SK-N-SH treated with all-trans-retinoic acid at 6 μM for 48 hours (cell line): Measurements from ENCODE around the gene PPP2R1B.

Source experiments
- ATAC-seq: fragments of 200-7000 bp; cut with Tn5 transposase; 3 replicates; pipeline ENCODE4 v1.9.1; 2020; ENCODE audit warnings: mild to moderate bottlenecking, moderate library complexity
- ARNTL ChIP-seq: fragments of 450-650 bp; formaldehyde crosslinking; IDR thresholded peaks from 2 replicates; pipeline ENCODE4 v1.5.0; 2020; ENCODE audit warnings: low read depth, mild to moderate bottlenecking, moderate library complexity, borderline replicate concordance
- BACH2 ChIP-seq: fragments of 250-450 bp; sonication (Bioruptor Pico); IDR thresholded peaks from 2 replicates; pipeline ENCODE4 v1.9.0; 2021; ENCODE audit warnings: mild to moderate bottlenecking, borderline replicate concordance
- CSDC2 ChIP-seq: fragments of 250-450 bp; sonication (Bioruptor Pico); IDR thresholded peaks from 2 replicates; pipeline ENCODE4 v1.5.0; 2020; ENCODE audit warnings: mild to moderate bottlenecking, moderate library complexity
- ESRRG ChIP-seq: fragments of 250-450 bp; sonication (Bioruptor Pico); IDR thresholded peaks from 2 replicates; pipeline ENCODE4 v1.6.1; 2021; ENCODE audit warnings: mild to moderate bottlenecking
- GLIS3 ChIP-seq: fragments of 250-450 bp; sonication (Bioruptor Pico); IDR thresholded peaks from 2 replicates; pipeline ENCODE4 v1.5.0; 2020; ENCODE audit warnings: mild to moderate bottlenecking, moderate library complexity
- ISL1 ChIP-seq: fragments of 250-450 bp; sonication (Bioruptor Pico); IDR thresholded peaks from 2 replicates; pipeline ENCODE4 v2.1.2; 2022; ENCODE audit warnings: mild to moderate bottlenecking, moderate library complexity
- OSR1 ChIP-seq: fragments of 250-450 bp; sonication (Bioruptor Pico); IDR thresholded peaks from 2 replicates; pipeline ENCODE4 v1.8.0; 2022; ENCODE audit warnings: moderate library complexity, mild to moderate bottlenecking, inconsistent platforms
- PPARA ChIP-seq: fragments of 250-450 bp; sonication (Bioruptor Pico); IDR thresholded peaks from 2 replicates; pipeline ENCODE4 v1.5.0; 2020; ENCODE audit warnings: mild to moderate bottlenecking, borderline replicate concordance
- RARB ChIP-seq: fragments of 250-450 bp; sonication (Bioruptor Pico); IDR thresholded peaks from 2 replicates; pipeline ENCODE4 v1.8.0; 2021; ENCODE audit warnings: mild to moderate bottlenecking, moderate library complexity
- SNAI2 ChIP-seq: fragments of 250-450 bp; sonication (Bioruptor Pico); IDR thresholded peaks from 2 replicates; pipeline ENCODE4 v1.5.0; 2020; ENCODE audit warnings: mild to moderate bottlenecking, moderate library complexity
- TCF4 ChIP-seq: fragments of 250-450 bp; sonication (Bioruptor Pico); IDR thresholded peaks from 2 replicates; pipeline ENCODE4 v1.8.0; 2021; ENCODE audit warnings: mild to moderate bottlenecking, moderate library complexity, borderline replicate concordance
- TOX ChIP-seq: fragments of 250-450 bp; sonication (Bioruptor Pico); IDR thresholded peaks from 2 replicates; pipeline ENCODE4 v1.8.0; 2021; ENCODE audit warnings: mild to moderate bottlenecking, moderate library complexity, borderline replicate concordance
- ZC3H10 ChIP-seq: fragments of 250-450 bp; sonication (Bioruptor Pico); IDR thresholded peaks from 2 replicates; pipeline ENCODE4 v1.5.1; 2021; ENCODE audit warnings: mild to moderate bottlenecking, moderate library complexity
- ZFP3 ChIP-seq: fragments of 250-450 bp; sonication (Bioruptor Pico); IDR thresholded peaks from 2 replicates; pipeline ENCODE4 v1.5.0; 2020; ENCODE audit warnings: mild to moderate bottlenecking, moderate library complexity
- ZFP30 ChIP-seq: fragments of 450-650 bp; formaldehyde crosslinking; IDR thresholded peaks from 2 replicates; pipeline ENCODE4 v1.5.0; 2022; ENCODE audit warnings: mild to moderate bottlenecking, moderate library complexity
- ZNF565 ChIP-seq: fragments of 450-650 bp; formaldehyde crosslinking; conservative IDR thresholded peaks from 2 replicates; pipeline ENCODE4 v1.5.0; 2020; ENCODE audit warnings: low read depth, mild to moderate bottlenecking, moderate library complexity
- ZNF70 ChIP-seq: fragments of 450-650 bp; formaldehyde crosslinking; IDR thresholded peaks from 2 replicates; pipeline ENCODE4 v1.5.0; 2020; ENCODE audit warnings: mild to moderate bottlenecking, moderate library complexity
- ZNF8 ChIP-seq: fragments of 450-650 bp; formaldehyde crosslinking; IDR thresholded peaks from 2 replicates; pipeline ENCODE4 v1.5.0; 2020; ENCODE audit warnings: mild to moderate bottlenecking, moderate library complexity
- TF ChIP-seq, protein P1 (sequence below): fragments of 250-450 bp; sonication (Bioruptor Pico); IDR thresholded peaks from 2 replicates; pipeline ENCODE4 v1.5.1; 2020; ENCODE audit warnings: low read depth, mild to moderate bottlenecking, moderate library complexity
- TF ChIP-seq, protein P2 (sequence below): fragments of 250-450 bp; sonication (Bioruptor Pico); IDR thresholded peaks from 2 replicates; pipeline ENCODE4 v1.5.1; 2021; ENCODE audit warnings: mild to moderate bottlenecking, moderate library complexity
- TF ChIP-seq, protein P3 (sequence below): fragments of 250-450 bp; sonication (Bioruptor Pico); IDR thresholded peaks from 2 replicates; pipeline ENCODE4 v1.8.0; 2021; ENCODE audit warnings: low read depth, mild to moderate bottlenecking, moderate library complexity, borderline replicate concordance
- TF ChIP-seq, protein P4 (sequence below): fragments of 250-450 bp; sonication (Bioruptor Pico); IDR thresholded peaks from 2 replicates; pipeline ENCODE4 v1.5.0; 2020; ENCODE audit warnings: mild to moderate bottlenecking, moderate library complexity
- TF ChIP-seq, protein P5 (sequence below): fragments of 250-450 bp; sonication (Bioruptor Pico); IDR thresholded peaks from 2 replicates; pipeline ENCODE4 v1.8.0; 2020; ENCODE audit warnings: mild to moderate bottlenecking, moderate library complexity, borderline replicate concordance

PPP2R1B gene

DNA sequence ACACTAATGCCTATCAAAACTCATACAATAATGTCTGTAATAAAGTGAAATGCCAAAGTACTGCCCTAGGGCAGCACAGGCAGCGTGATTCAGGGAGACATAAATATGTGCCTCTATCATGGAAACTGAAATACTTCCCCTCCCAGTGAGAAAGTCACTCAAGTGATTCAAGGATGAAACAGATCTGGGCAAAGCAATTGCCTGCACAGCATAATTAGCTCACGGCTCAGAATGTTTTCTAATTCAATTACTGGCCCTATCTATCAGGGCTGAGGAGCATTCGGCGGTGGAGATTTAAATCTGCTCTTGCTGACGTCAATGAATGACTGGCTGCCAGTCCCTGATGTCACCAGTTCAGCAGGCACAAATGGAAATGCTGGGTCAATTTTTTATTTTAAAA, 27.7 kb upstream of the PPP2R1B start:
- TF ChIP-seq, protein P1, sequence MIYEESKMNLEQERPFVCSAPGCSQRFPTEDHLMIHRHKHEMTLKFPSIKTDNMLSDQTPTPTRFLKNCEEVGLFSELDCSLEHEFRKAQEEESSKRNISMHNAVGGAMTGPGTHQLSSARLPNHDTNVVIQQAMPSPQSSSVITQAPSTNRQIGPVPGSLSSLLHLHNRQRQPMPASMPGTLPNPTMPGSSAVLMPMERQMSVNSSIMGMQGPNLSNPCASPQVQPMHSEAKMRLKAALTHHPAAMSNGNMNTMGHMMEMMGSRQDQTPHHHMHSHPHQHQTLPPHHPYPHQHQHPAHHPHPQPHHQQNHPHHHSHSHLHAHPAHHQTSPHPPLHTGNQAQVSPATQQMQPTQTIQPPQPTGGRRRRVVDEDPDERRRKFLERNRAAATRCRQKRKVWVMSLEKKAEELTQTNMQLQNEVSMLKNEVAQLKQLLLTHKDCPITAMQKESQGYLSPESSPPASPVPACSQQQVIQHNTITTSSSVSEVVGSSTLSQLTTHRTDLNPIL (CRISPR knock-in tag), result peak; percentile 69
- TF ChIP-seq, protein P2, sequence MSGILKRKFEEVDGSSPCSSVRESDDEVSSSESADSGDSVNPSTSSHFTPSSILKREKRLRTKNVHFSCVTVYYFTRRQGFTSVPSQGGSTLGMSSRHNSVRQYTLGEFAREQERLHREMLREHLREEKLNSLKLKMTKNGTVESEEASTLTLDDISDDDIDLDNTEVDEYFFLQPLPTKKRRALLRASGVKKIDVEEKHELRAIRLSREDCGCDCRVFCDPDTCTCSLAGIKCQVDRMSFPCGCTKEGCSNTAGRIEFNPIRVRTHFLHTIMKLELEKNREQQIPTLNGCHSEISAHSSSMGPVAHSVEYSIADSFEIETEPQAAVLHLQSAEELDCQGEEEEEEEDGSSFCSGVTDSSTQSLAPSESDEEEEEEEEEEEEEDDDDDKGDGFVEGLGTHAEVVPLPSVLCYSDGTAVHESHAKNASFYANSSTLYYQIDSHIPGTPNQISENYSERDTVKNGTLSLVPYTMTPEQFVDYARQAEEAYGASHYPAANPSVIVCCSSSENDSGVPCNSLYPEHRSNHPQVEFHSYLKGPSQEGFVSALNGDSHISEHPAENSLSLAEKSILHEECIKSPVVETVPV (CRISPR knock-in tag), result peak; percentile 66; the same call in 1 of the 2 replicates
- TF ChIP-seq ZC3H10 (CRISPR knock-in tag) (peak; percentile 97), GLIS3 (peak; percentile 75), TCF4 (CRISPR knock-in tag) (peak; percentile 91), PPARA (CRISPR knock-in tag) (no peak), ISL1 (peak; percentile 93), TOX (CRISPR knock-in tag) (peak; percentile 97; the same call in 1 of the 2 replicates), ZNF8 (peak; percentile 35; the same call in 1 of the 2 replicates), ARNTL (CRISPR knock-in tag) (no peak), SNAI2 (CRISPR knock-in tag) (peak; percentile 87; the same call in 1 of the 2 replicates), ZFP30 (CRISPR knock-in tag) (no peak), OSR1 (no peak), CSDC2 (CRISPR knock-in tag) (peak; percentile 75; the same call in 1 of the 2 replicates), ESRRG (CRISPR knock-in tag) (0 out of 2 replicates have a peak, but pooled peaks have one; percentile 67), ZNF565 (CRISPR knock-in tag) (no peak), BACH2 (CRISPR knock-in tag) (peak; percentile 49; the same call in 1 of the 2 replicates), ZFP3 (CRISPR knock-in tag) (peak; percentile 88), RARB (CRISPR knock-in tag) (peak; percentile 89; the same call in 1 of the 2 replicates), ZNF70 (CRISPR knock-in tag) (peak; percentile 62)
- TF ChIP-seq, protein P3, sequence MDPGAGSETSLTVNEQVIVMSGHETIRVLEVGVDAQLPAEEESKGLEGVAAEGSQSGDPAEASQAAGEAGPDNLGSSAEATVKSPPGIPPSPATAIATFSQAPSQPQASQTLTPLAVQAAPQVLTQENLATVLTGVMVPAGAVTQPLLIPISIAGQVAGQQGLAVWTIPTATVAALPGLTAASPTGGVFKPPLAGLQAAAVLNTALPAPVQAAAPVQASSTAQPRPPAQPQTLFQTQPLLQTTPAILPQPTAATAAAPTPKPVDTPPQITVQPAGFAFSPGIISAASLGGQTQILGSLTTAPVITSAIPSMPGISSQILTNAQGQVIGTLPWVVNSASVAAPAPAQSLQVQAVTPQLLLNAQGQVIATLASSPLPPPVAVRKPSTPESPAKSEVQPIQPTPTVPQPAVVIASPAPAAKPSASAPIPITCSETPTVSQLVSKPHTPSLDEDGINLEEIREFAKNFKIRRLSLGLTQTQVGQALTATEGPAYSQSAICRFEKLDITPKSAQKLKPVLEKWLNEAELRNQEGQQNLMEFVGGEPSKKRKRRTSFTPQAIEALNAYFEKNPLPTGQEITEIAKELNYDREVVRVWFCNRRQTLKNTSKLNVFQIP (CRISPR knock-in tag), result 0 out of 2 replicates have a peak, but pooled peaks have one; percentile 20
- TF ChIP-seq, protein P4, sequence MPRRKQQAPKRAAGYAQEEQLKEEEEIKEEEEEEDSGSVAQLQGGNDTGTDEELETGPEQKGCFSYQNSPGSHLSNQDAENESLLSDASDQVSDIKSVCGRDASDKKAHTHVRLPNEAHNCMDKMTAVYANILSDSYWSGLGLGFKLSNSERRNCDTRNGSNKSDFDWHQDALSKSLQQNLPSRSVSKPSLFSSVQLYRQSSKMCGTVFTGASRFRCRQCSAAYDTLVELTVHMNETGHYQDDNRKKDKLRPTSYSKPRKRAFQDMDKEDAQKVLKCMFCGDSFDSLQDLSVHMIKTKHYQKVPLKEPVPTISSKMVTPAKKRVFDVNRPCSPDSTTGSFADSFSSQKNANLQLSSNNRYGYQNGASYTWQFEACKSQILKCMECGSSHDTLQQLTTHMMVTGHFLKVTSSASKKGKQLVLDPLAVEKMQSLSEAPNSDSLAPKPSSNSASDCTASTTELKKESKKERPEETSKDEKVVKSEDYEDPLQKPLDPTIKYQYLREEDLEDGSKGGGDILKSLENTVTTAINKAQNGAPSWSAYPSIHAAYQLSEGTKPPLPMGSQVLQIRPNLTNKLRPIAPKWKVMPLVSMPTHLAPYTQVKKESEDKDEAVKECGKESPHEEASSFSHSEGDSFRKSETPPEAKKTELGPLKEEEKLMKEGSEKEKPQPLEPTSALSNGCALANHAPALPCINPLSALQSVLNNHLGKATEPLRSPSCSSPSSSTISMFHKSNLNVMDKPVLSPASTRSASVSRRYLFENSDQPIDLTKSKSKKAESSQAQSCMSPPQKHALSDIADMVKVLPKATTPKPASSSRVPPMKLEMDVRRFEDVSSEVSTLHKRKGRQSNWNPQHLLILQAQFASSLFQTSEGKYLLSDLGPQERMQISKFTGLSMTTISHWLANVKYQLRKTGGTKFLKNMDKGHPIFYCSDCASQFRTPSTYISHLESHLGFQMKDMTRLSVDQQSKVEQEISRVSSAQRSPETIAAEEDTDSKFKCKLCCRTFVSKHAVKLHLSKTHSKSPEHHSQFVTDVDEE, result peak; percentile 94; the same call in 1 of the 2 replicates
- TF ChIP-seq, protein P5, sequence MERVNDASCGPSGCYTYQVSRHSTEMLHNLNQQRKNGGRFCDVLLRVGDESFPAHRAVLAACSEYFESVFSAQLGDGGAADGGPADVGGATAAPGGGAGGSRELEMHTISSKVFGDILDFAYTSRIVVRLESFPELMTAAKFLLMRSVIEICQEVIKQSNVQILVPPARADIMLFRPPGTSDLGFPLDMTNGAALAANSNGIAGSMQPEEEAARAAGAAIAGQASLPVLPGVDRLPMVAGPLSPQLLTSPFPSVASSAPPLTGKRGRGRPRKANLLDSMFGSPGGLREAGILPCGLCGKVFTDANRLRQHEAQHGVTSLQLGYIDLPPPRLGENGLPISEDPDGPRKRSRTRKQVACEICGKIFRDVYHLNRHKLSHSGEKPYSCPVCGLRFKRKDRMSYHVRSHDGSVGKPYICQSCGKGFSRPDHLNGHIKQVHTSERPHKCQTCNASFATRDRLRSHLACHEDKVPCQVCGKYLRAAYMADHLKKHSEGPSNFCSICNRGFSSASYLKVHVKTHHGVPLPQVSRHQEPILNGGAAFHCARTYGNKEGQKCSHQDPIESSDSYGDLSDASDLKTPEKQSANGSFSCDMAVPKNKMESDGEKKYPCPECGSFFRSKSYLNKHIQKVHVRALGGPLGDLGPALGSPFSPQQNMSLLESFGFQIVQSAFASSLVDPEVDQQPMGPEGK (CRISPR knock-in tag), result peak; percentile 88

DNA sequence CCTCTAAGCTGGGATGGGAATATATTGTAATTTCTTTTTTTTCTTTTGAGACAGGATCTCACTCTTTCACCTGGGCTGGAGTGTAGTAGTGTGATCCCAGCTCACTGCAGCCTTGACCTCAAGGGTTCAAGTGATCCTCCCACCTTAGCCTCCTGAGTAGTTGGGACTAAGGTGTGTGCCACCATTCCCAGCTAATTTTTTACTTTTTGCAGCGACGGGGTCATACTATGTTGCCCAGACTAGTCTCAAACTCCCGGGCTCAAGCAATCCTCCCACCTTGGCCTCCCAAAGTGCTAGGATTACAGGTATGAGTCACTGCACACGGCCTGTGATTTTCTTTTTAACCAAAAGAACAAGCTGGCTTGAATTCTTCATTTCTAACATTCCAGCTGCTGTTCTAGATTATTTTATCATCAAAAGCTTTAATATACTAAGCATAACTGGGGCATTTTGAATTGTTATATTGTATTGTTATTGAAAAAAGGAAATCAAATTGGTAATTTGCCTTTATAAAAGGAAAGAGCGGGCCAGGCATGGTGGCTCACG, 26.8 kb upstream of the PPP2R1B start:
- ATAC-seq, result peak; percentile 4; the same call in 2 of the 3 replicates
- no peak for TF ChIP-seq OSR1
- TF ChIP-seq ESRRG (CRISPR knock-in tag), result no peak
- TF ChIP-seq, protein P1 (CRISPR knock-in tag), result no peak
- TF ChIP-seq, protein P5 (CRISPR knock-in tag), result no peak
- no peak for TF ChIP-seq ZFP30 (CRISPR knock-in tag)
- TF ChIP-seq, protein P2 (CRISPR knock-in tag), result no peak
- no peak for TF ChIP-seq ZNF565 (CRISPR knock-in tag)
- no peak for TF ChIP-seq ZNF70 (CRISPR knock-in tag)
- no peak for TF ChIP-seq GLIS3
- TF ChIP-seq, all 23 proteins: peak for 0

More for the DNA sequence above, 27.7 kb upstream of the PPP2R1B start:
- peak; percentile 92 for ATAC-seq
